ENCODE measurements around the gene GUK1.

DNA sequence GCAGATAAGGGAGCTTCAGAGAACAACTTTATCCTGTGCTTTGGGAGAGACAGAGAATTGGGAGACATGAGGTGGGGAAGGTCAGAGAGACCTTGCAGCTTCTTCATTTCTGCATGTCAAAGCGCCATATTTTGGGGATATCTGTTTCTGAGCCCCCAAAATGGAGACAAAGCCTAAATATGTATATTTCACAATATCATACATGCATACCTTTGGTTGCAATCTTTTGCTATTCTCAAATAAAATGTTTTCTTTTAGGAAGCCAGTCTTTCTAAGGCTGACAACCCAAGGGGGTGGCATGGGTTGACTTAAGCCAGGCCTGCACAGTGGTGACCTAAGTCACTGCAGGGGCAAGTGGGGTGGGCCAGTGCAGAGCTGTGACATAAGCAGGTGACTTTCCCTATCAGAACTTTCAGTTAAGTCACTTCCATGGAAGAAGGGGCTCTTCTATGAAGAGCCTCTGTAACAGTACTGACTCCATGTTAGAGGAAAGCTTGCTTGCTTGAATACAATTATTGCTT lies 17.1 kb upstream of the GUK1 start:
- TF ChIP-seq, protein P1, sequence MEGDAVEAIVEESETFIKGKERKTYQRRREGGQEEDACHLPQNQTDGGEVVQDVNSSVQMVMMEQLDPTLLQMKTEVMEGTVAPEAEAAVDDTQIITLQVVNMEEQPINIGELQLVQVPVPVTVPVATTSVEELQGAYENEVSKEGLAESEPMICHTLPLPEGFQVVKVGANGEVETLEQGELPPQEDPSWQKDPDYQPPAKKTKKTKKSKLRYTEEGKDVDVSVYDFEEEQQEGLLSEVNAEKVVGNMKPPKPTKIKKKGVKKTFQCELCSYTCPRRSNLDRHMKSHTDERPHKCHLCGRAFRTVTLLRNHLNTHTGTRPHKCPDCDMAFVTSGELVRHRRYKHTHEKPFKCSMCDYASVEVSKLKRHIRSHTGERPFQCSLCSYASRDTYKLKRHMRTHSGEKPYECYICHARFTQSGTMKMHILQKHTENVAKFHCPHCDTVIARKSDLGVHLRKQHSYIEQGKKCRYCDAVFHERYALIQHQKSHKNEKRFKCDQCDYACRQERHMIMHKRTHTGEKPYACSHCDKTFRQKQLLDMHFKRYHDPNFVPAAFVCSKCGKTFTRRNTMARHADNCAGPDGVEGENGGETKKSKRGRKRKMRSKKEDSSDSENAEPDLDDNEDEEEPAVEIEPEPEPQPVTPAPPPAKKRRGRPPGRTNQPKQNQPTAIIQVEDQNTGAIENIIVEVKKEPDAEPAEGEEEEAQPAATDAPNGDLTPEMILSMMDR (IDR thresholded peaks at IDR 0.05; ENCODE audit: low read depth, low read length), result no peak
- TF ChIP-seq POLR2A (IDR thresholded peaks at IDR 0.05; ENCODE audit: extremely low read depth, insufficient read length), result no peak
- TF ChIP-seq, protein P2, sequence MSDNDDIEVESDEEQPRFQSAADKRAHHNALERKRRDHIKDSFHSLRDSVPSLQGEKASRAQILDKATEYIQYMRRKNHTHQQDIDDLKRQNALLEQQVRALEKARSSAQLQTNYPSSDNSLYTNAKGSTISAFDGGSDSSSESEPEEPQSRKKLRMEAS (IDR thresholded peaks at IDR 0.05; ENCODE audit: low read depth, low read length), result no peak
